HPDE6-E6E7 (cell line): ENCODE data around the gene RET.
"Not testable (repeated sequence)": the region's sequence is repeated elsewhere in the genome, so short reads cannot be mapped to it uniquely, and the experiment has no call there.

Experiments
- DNase-seq: peaks from one replicate; pipeline ENCODE4 v3.0.0; 2011; ENCODE audit warnings: missing footprints; ENCODE audit errors: extremely low spot score

Gene RET

GRCh38 chr10:43077421-43078171 lies 727 bp downstream of the RET start:
- DNase-seq: no peak

- no peak for DNase-seq
Measured at GRCh38 chr10:43078175-43078985, 1.5 kb downstream of the RET start.

GRCh38 chr10:43078986-43079273 lies 2.1 kb downstream of the RET start:
- DNase-seq: peak; percentile 37

- DNase-seq: no peak
Measured at GRCh38 chr10:43079856-43080255, 3.0 kb downstream of the RET start.

GRCh38 chr10:43082087-43082486 lies 5.2 kb downstream of the RET start:
- DNase-seq: no peak

GRCh38 chr10:43082746-43083145 lies 5.9 kb downstream of the RET start:
- DNase-seq: no peak

- no peak for DNase-seq
Measured at GRCh38 chr10:43083764-43084163, 6.9 kb downstream of the RET start.

GRCh38 chr10:43084812-43085211 lies 7.9 kb downstream of the RET start:
- no peak for DNase-seq

- no peak for DNase-seq
Measured at GRCh38 chr10:43086321-43086942, 9.6 kb downstream of the RET start.

- no peak for DNase-seq
Measured at GRCh38 chr10:43089519-43089918, 12.7 kb downstream of the RET start.

GRCh38 chr10:43090188-43090587 lies 13.3 kb downstream of the RET start:
- no peak for DNase-seq

GRCh38 chr10:43090664-43091063 lies 13.8 kb downstream of the RET start:
- no peak for DNase-seq

GRCh38 chr10:43091846-43092245 lies 15.0 kb downstream of the RET start:
- DNase-seq: no peak

GRCh38 chr10:43093423-43094076 lies 16.7 kb downstream of the RET start:
- peak; percentile 28 for DNase-seq

GRCh38 chr10:43094085-43094484 lies 17.2 kb downstream of the RET start:
- DNase-seq: no peak

- DNase-seq: not testable (repeated sequence)
Measured at GRCh38 chr10:43099339-43099738, 22.5 kb downstream of the RET start.

GRCh38 chr10:43099928-43100327 lies 23.1 kb downstream of the RET start:
- DNase-seq: no peak

- DNase-seq: no peak
Measured at GRCh38 chr10:43100366-43100765, 23.5 kb downstream of the RET start.

- DNase-seq: no peak
Measured at GRCh38 chr10:43102063-43102828, 25.4 kb downstream of the RET start.

GRCh38 chr10:43105102-43105955 lies 28.5 kb downstream of the RET start:
- DNase-seq: peak; percentile 69

- DNase-seq: no peak
Measured at GRCh38 chr10:43105956-43106229, 29.0 kb downstream of the RET start.
